ENCODE data around the gene ACAT2. TPM values are rescaled to one million over a fixed set of nuclear protein-coding genes. Genes with fewer than 3 reads are reported as not detected.
"Not testable (repeated sequence)": the region's sequence is repeated elsewhere in the genome, so short reads cannot be mapped to it uniquely, and the experiment has no call there.

Gene ACAT2
- 10 to 100 TPM; 70.8 to 74.1 TPM for total RNA-seq

- intact Hi-C loops (cut with micrococcal nuclease) = loop anchor here (1.0 to 5.0 kb wide), 3 partner anchors 27 to 70 kb away; partner anchors contain the start of genes SOD2, TCP1 and WTAP
- ChIA-PET CTCF (interaction anchor here (1.5 kb wide), 2 partner anchors 10 to 16 kb away, joined by 4 read pairs; no protein-coding TSS in a partner anchor), POLR2A (interaction anchor here (1.0 to 4.2 kb wide), 14 partner anchors 9 to 79 kb away, joined by 3 to 20 read pairs (median 6); partner anchors contain the start of genes SOD2 and WTAP)
- Mint-ChIP-seq H3K27ac (peak within 1 kb of the TSS; percentile 98), H3K9me3 (no peaks in the 10 kb centered on the region), H3K4me3 (peak within 1 kb of the TSS; percentile 97), H3K36me3 (ENCODE audit: low read depth) (peaks cover 34% of the 10 kb centered on the region), H3K27me3 (no peaks in the 10 kb centered on the region), H3K4me1 (ENCODE audit: low read depth) (peaks cover 29% of the 10 kb centered on the region)
- TF ChIP-seq CTCF (IDR thresholded peaks at IDR 0.05) = no peak
- ATAC-seq (peak; percentile 95), DNase-seq (peak; percentile 96)
Measured at GRCh38 chr6:159761873-159762680, at the start of gene ACAT2. Gene ACAT2 (plus strand): TSS chr6:159762045. CDS start chr6:159762088, 43 bp downstream.

- H3K4me1 Mint-ChIP-seq (ENCODE audit: low read depth); H3K4me3 Mint-ChIP-seq; H3K27ac Mint-ChIP-seq; intact Hi-C loops (cut with micrococcal nuclease); H3K36me3 Mint-ChIP-seq (ENCODE audit: low read depth); DNase-seq; H3K9me3 Mint-ChIP-seq; H3K27me3 Mint-ChIP-seq; ATAC-seq: not testable (repeated sequence)
- CTCF ChIA-PET = interaction anchor here (1.0 kb wide), 1 partner anchor 9 kb away, joined by 3 read pairs; no protein-coding TSS in a partner anchor
- POLR2A ChIA-PET = interaction anchor here (2.0 kb wide), 1 partner anchor 15 kb away, joined by 7 read pairs; the partner anchor contains the start of gene WTAP
Measured at GRCh38 chr6:159712389-159712788, 49.5 kb upstream of the ACAT2 start.

- Mint-ChIP-seq H3K4me1 (ENCODE audit: low read depth) (no peaks in the 10 kb centered on the region), H3K27me3 (no peaks in the 10 kb centered on the region), H3K36me3 (ENCODE audit: low read depth) (no peaks in the 10 kb centered on the region), H3K4me3 (no peak overlapping the region), H3K9me3 (no peaks in the 10 kb centered on the region), H3K27ac (no peak overlapping the region)
- ChIA-PET POLR2A (interaction anchor here (2.0 kb wide), 1 partner anchor 13 kb away, joined by 7 read pairs; the partner anchor contains the start of gene WTAP), CTCF (no interaction called here)
- TF ChIP-seq CTCF (IDR thresholded peaks at IDR 0.05) = no peak
- intact Hi-C loops (cut with micrococcal nuclease) = no loop called here
- no peak for DNase-seq
- no peak for ATAC-seq
Measured at GRCh38 chr6:159713984-159714383, 47.9 kb upstream of the ACAT2 start.

- H3K36me3 Mint-ChIP-seq (ENCODE audit: low read depth) = no peaks in the 10 kb centered on the region
- no peak overlapping the region for H3K4me3 Mint-ChIP-seq
Measured at GRCh38 chr6:159714404-159714803, 47.4 kb upstream of the ACAT2 start.

GRCh38 chr6:159715166-159715565 is 46.7 kb upstream of the ACAT2 start:
- ChIA-PET POLR2A (no interaction called here), CTCF (no interaction called here)
- TF ChIP-seq CTCF (IDR thresholded peaks at IDR 0.05) = no peak
- no peaks in the 10 kb centered on the region for H3K27me3 Mint-ChIP-seq
- H3K27ac Mint-ChIP-seq = no peak overlapping the region
- H3K36me3 Mint-ChIP-seq (ENCODE audit: low read depth) = no peaks in the 10 kb centered on the region
- DNase-seq (no peak), ATAC-seq (no peak)
- H3K9me3 Mint-ChIP-seq = no peaks in the 10 kb centered on the region
- H3K4me1 Mint-ChIP-seq (ENCODE audit: low read depth) = no peaks in the 10 kb centered on the region
- intact Hi-C loops (cut with micrococcal nuclease) = no loop called here
- no peak overlapping the region for H3K4me3 Mint-ChIP-seq

More at GRCh38 chr6:159714404-159714803, 47.4 kb upstream of the ACAT2 start:
- no peak for TF ChIP-seq CTCF (IDR thresholded peaks at IDR 0.05)
- H3K27ac Mint-ChIP-seq = no peak overlapping the region
- no peak for DNase-seq
- ATAC-seq = no peak
- intact Hi-C loops (cut with micrococcal nuclease) = no loop called here
- ChIA-PET POLR2A (interaction anchor here (2.0 kb wide), 1 partner anchor 13 kb away, joined by 7 read pairs; the partner anchor contains the start of gene WTAP), CTCF (no interaction called here)
- no peaks in the 10 kb centered on the region for H3K27me3 Mint-ChIP-seq
- H3K4me1 Mint-ChIP-seq (ENCODE audit: low read depth) = no peaks in the 10 kb centered on the region
- no peaks in the 10 kb centered on the region for H3K9me3 Mint-ChIP-seq
